IPS-20b (cell line): ENCODE results near the gene GSE1.
A peak's percentile ranks its signal among the peaks of the same experiment; 100 is the strongest.

Experiments used
- H3K27ac ChIP-seq: one replicate; pipeline ENCODE4 v1.5.1; 2013; ENCODE audit warnings: low read length
- H3K27me3 ChIP-seq: 2 replicates; pipeline ENCODE4 v1.6.1; 2013; ENCODE audit warnings: mild to moderate bottlenecking, low read length, inconsistent platforms; ENCODE audit not compliant: insufficient read depth
- H3K36me3 ChIP-seq: 2 replicates; pipeline ENCODE4 v1.6.1; 2013; ENCODE audit warnings: low read depth, mild to moderate bottlenecking, inconsistent platforms, low read length, moderate library complexity; ENCODE audit not compliant: insufficient read depth
- H3K4me1 ChIP-seq: 2 replicates; pipeline ENCODE4 v1.6.1; 2013; ENCODE audit warnings: mild to moderate bottlenecking, control low read depth, inconsistent platforms, low read length, moderate library complexity; ENCODE audit not compliant: insufficient read depth
- H3K4me3 ChIP-seq: 2 replicates; pipeline ENCODE4 v1.5.1; 2013; ENCODE audit warnings: mild to moderate bottlenecking, low read length, inconsistent platforms
- H3K9ac ChIP-seq: 2 replicates; pipeline ENCODE4 v1.6.1; 2013; ENCODE audit warnings: low read depth, mild to moderate bottlenecking, inconsistent platforms, low read length, moderate library complexity
- H3K9me3 ChIP-seq: 2 replicates; pipeline ENCODE4 v1.6.1; 2013; ENCODE audit warnings: mild to moderate bottlenecking, low read depth, low read length, inconsistent platforms; ENCODE audit not compliant: insufficient read depth

GSE1 gene

GRCh38 chr16:85577899-85578598 is 35.1 kb upstream of the GSE1 start:
- Histone ChIP-seq H3K36me3 (no peaks in the 10 kb centered on the region), H3K27ac (no peak overlapping the region), H3K9ac (no peak overlapping the region; the same call in 1 of the 2 replicates)

GRCh38 chr16:85578599-85578948 is 34.5 kb upstream of the GSE1 start:
- Histone ChIP-seq H3K27me3 (peaks cover 92% of the 10 kb centered on the region), H3K4me3 (peak overlapping the region; percentile 19; the same call in 1 of the 2 replicates), H3K27ac (no peak overlapping the region), H3K36me3 (no peaks in the 10 kb centered on the region), H3K9ac (no peak overlapping the region), H3K9me3 (no peaks in the 10 kb centered on the region), H3K4me1 (peaks cover 76% of the 10 kb centered on the region)

More at GRCh38 chr16:85577899-85578598, 35.1 kb upstream of the GSE1 start:
- Histone ChIP-seq H3K4me3 (peak overlapping the region; percentile 19; the same call in 1 of the 2 replicates), H3K4me1 (peaks cover 71% of the 10 kb centered on the region), H3K9me3 (no peaks in the 10 kb centered on the region), H3K27me3 (peaks cover 87% of the 10 kb centered on the region)

GRCh38 chr16:85579191-85579590 is 33.9 kb upstream of the GSE1 start:
- peak overlapping the region; percentile 68 for H3K9ac ChIP-seq
- H3K4me1 ChIP-seq = peaks cover 82% of the 10 kb centered on the region
- H3K4me3 ChIP-seq = peak overlapping the region; percentile 53; the same call in 1 of the 2 replicates
- no peaks in the 10 kb centered on the region for H3K36me3 ChIP-seq
- H3K27ac ChIP-seq = no peak overlapping the region
- H3K27me3 ChIP-seq = peaks cover 95% of the 10 kb centered on the region
- no peaks in the 10 kb centered on the region for H3K9me3 ChIP-seq

GRCh38 chr16:85579923-85580580 is 33.1 kb upstream of the GSE1 start:
- peaks cover 83% of the 10 kb centered on the region for H3K4me1 ChIP-seq

DNA sequence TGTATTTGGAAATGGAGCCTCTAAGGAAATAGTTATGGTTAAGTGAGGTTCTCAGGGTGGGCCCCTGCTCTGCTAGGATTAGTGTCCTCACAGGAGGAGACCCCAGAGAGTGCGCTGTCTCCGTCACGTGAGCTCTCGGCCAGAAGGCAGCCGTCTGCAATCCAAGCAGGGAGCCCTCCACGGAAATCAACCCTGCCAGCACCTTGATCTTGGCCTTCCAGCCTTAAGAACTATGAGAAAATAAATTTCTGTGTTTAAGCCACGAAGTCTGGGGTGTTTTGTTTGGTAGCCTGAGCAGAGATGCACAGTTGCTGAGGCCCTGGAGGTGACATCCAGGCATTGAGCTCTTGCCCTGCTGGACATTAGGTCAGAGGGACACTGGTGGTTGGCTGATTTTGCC is 32.4 kb upstream of the GSE1 start:
- Histone ChIP-seq H3K27me3 (peaks cover 95% of the 10 kb centered on the region), H3K4me3 (no peak overlapping the region), H3K36me3 (no peaks in the 10 kb centered on the region), H3K4me1 (peaks cover 79% of the 10 kb centered on the region), H3K9ac (peak overlapping the region; percentile 68; the same call in 1 of the 2 replicates), H3K27ac (no peak overlapping the region), H3K9me3 (no peaks in the 10 kb centered on the region)

More at GRCh38 chr16:85579923-85580580, 33.1 kb upstream of the GSE1 start:
- no peak overlapping the region for H3K27ac ChIP-seq
- H3K9me3 ChIP-seq = no peaks in the 10 kb centered on the region
- H3K36me3 ChIP-seq = no peaks in the 10 kb centered on the region
- H3K27me3 ChIP-seq = peaks cover 95% of the 10 kb centered on the region
- H3K9ac ChIP-seq = peak overlapping the region; percentile 68; the same call in 1 of the 2 replicates
- peak overlapping the region; percentile 53; the same call in 1 of the 2 replicates for H3K4me3 ChIP-seq

GRCh38 chr16:85582229-85582991 is 30.7 kb upstream of the GSE1 start:
- H3K9ac ChIP-seq = peak overlapping the region; percentile 65; the same call in 1 of the 2 replicates
- peaks cover 87% of the 10 kb centered on the region for H3K27me3 ChIP-seq
- H3K4me1 ChIP-seq = peaks cover 65% of the 10 kb centered on the region
- H3K27ac ChIP-seq = no peak overlapping the region
- H3K4me3 ChIP-seq = peak overlapping the region; percentile 23; the same call in 1 of the 2 replicates
- no peaks in the 10 kb centered on the region for H3K9me3 ChIP-seq
- no peaks in the 10 kb centered on the region for H3K36me3 ChIP-seq

- Histone ChIP-seq H3K27me3 (peaks cover 78% of the 10 kb centered on the region), H3K9me3 (no peaks in the 10 kb centered on the region), H3K4me1 (peaks cover 65% of the 10 kb centered on the region), H3K9ac (peak overlapping the region; percentile 65; the same call in 1 of the 2 replicates), H3K36me3 (no peaks in the 10 kb centered on the region), H3K27ac (no peak overlapping the region), H3K4me3 (peak overlapping the region; percentile 23)
Measured at GRCh38 chr16:85583491-85584181, 29.5 kb upstream of the GSE1 start.

DNA sequence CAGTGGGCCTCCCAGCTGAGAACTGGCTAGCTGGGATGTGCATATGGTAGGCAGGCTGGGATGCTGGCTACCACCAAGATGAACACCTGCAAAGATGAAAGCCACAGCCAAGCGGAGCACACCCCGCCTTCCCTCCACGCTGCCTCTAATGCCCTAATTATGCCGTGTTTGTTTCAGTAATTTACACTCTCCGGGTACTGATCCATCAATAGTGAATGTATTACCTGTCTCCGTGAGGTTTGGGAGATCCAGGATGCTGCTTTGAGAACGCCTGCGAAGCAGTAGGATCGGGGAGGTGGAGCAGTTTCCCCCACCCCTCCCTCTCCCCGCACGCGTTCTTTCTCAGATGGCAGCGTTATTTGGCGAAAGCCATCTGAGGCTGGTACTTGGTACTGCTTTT is 28.9 kb upstream of the GSE1 start:
- H3K27ac ChIP-seq = no peak overlapping the region
- H3K4me3 ChIP-seq = peak overlapping the region; percentile 23; the same call in 1 of the 2 replicates
- no peaks in the 10 kb centered on the region for H3K9me3 ChIP-seq
- H3K4me1 ChIP-seq = peaks cover 71% of the 10 kb centered on the region
- H3K36me3 ChIP-seq = no peaks in the 10 kb centered on the region
- peaks cover 75% of the 10 kb centered on the region for H3K27me3 ChIP-seq
- H3K9ac ChIP-seq = peak overlapping the region; percentile 65; the same call in 1 of the 2 replicates

GRCh38 chr16:85584819-85585282 is 28.3 kb upstream of the GSE1 start:
- Histone ChIP-seq H3K4me1 (peaks cover 66% of the 10 kb centered on the region), H3K27me3 (peaks cover 70% of the 10 kb centered on the region), H3K4me3 (peak overlapping the region; percentile 23; the same call in 1 of the 2 replicates), H3K27ac (no peak overlapping the region), H3K9ac (peak overlapping the region; percentile 65; the same call in 1 of the 2 replicates), H3K36me3 (no peaks in the 10 kb centered on the region), H3K9me3 (no peaks in the 10 kb centered on the region)

GRCh38 chr16:85585711-85586110 is 27.4 kb upstream of the GSE1 start:
- no peak overlapping the region for H3K27ac ChIP-seq
- H3K4me1 ChIP-seq = peaks cover 57% of the 10 kb centered on the region
- H3K9ac ChIP-seq = peak overlapping the region; percentile 33; the same call in 1 of the 2 replicates

More at GRCh38 chr16:85585711-85586110, 27.4 kb upstream of the GSE1 start:
- Histone ChIP-seq H3K27me3 (peaks cover 62% of the 10 kb centered on the region), H3K9me3 (no peaks in the 10 kb centered on the region), H3K36me3 (no peaks in the 10 kb centered on the region), H3K4me3 (no peak overlapping the region)
